Neuronal stem cell (in vitro differentiated cells): ENCODE data around the gene TCF4.

Experiments used
- DNase-seq: peaks from one replicate; pipeline ENCODE4 v3.0.0-alpha.2; 2013; ENCODE audit warnings: low spot score
- H2AFZ ChIP-seq: one replicate; pipeline ENCODE4 v1.6.1; 2013; ENCODE audit warnings: mild to moderate bottlenecking, low read length, inconsistent platforms
- H2AK5ac ChIP-seq: 2 replicates; pipeline ENCODE4 v1.6.1; 2013; ENCODE audit warnings: low read depth, mild to moderate bottlenecking, inconsistent platforms, low read length, moderate library complexity, mixed read lengths
- H2BK120ac ChIP-seq: 2 replicates; pipeline ENCODE4 v1.6.1; 2013; ENCODE audit warnings: low read depth, mild to moderate bottlenecking, inconsistent platforms, low read length, moderate library complexity, mixed read lengths
- H2BK12ac ChIP-seq: one replicate; pipeline ENCODE4 v1.6.1; 2013; ENCODE audit warnings: low read length, inconsistent platforms
- H2BK15ac ChIP-seq: 2 replicates; pipeline ENCODE4 v1.6.1; 2013; ENCODE audit warnings: mild to moderate bottlenecking, low read length, inconsistent platforms, mixed read lengths
- H2BK5ac ChIP-seq: one replicate; pipeline ENCODE4 v1.6.1; 2013; ENCODE audit warnings: inconsistent platforms, mild to moderate bottlenecking, low read length, moderate library complexity
- H3K14ac ChIP-seq: one replicate; pipeline ENCODE4 v1.6.1; 2013; ENCODE audit warnings: low read length, inconsistent platforms
- H3K18ac ChIP-seq: 2 replicates; pipeline ENCODE4 v1.6.1; 2013; ENCODE audit warnings: low read length, inconsistent platforms
- H3K23ac ChIP-seq: 2 replicates; pipeline ENCODE4 v1.6.1; 2013; ENCODE audit warnings: low read depth, mild to moderate bottlenecking, mixed read lengths, low read length, inconsistent platforms; ENCODE audit not compliant: poor library complexity
- H3K27ac ChIP-seq: replicated peaks from 3 replicates; pipeline ENCODE4 v1.5.1; 2013; ENCODE audit warnings: low read length, inconsistent platforms
- H3K27me3 ChIP-seq, 3 experiments: 2 replicates each; pipeline ENCODE4 v1.6.1; 2013; ENCODE audit warnings: low read length in 3 of 3, mild to moderate bottlenecking in 2 of 3, inconsistent platforms in 1 of 3, low read depth in 1 of 3, mixed read lengths in 1 of 3, moderate library complexity in 1 of 3; ENCODE audit not compliant: control insufficient read depth in 3 of 3, insufficient read depth in 3 of 3
- H3K36me3 ChIP-seq, 2 donors: replicated peaks in 1 of 2; 2 replicates each; pipeline ENCODE4 v1.6.1; 2013; ENCODE audit warnings: low read length in 2 of 2; ENCODE audit not compliant: control insufficient read depth in 2 of 2, insufficient read depth in 2 of 2
- H3K4ac ChIP-seq: 2 replicates; pipeline ENCODE4 v1.6.1; 2013; ENCODE audit warnings: inconsistent platforms, mild to moderate bottlenecking, low read length, moderate library complexity
- H3K4me1 ChIP-seq, 2 donors: 1 replicate in 1 of 2; 2 replicates in 1 of 2; pipeline ENCODE4 v1.6.1; 2013; ENCODE audit warnings: low read length in 2 of 2, low read depth in 1 of 2; ENCODE audit not compliant: control insufficient read depth in 2 of 2, insufficient read depth in 1 of 2
- H3K4me2 ChIP-seq: one replicate; pipeline ENCODE4 v1.6.1; 2013; ENCODE audit warnings: mild to moderate bottlenecking, low read length, inconsistent platforms; ENCODE audit not compliant: insufficient read depth, poor library complexity, severe bottlenecking
- H3K4me3 ChIP-seq, 2 donors: 2 replicates each; pipeline ENCODE4 v1.5.1; 2013; ENCODE audit warnings: low read length in 2 of 2, mild to moderate bottlenecking in 2 of 2, inconsistent platforms in 1 of 2, moderate library complexity in 1 of 2
- H3K79me1 ChIP-seq: one replicate; pipeline ENCODE4 v1.6.1; 2013; ENCODE audit warnings: low read depth, mild to moderate bottlenecking, inconsistent platforms, low read length, moderate library complexity
- H3K9ac ChIP-seq: one replicate; pipeline ENCODE4 v1.6.1; 2013; ENCODE audit warnings: mild to moderate bottlenecking, low read depth, low read length, inconsistent platforms; ENCODE audit not compliant: poor library complexity
- H3K9me3 ChIP-seq, 2 donors: replicated peaks in 1 of 2; 2 replicates each; pipeline versions ENCODE3 to v1.6.1; 2013; ENCODE audit warnings: low read length in 2 of 2, mild to moderate bottlenecking in 2 of 2, inconsistent platforms in 1 of 2, low read depth in 1 of 2, mixed read lengths in 1 of 2, moderate library complexity in 1 of 2; ENCODE audit not compliant: control insufficient read depth in 2 of 2, insufficient read depth in 1 of 2
- H4K8ac ChIP-seq: one replicate; pipeline ENCODE4 v1.6.1; 2013; ENCODE audit warnings: low read depth, mild to moderate bottlenecking, inconsistent platforms, low read length, moderate library complexity
- H4K91ac ChIP-seq: one replicate; pipeline ENCODE4 v1.6.1; 2013; ENCODE audit warnings: low read length, low read depth, mild to moderate bottlenecking, inconsistent platforms; ENCODE audit not compliant: poor library complexity
- WGBS, 2 donors: extraction: QIAGEN DNeasy Blood & Tissue Kit; methylation state at CpG; one replicate each; pipeline ENCODE4 v1.1.7; 2013; ENCODE audit warnings: missing lambda C conversion rate in 2 of 2, mixed read lengths in 1 of 2; ENCODE audit not compliant: insufficient read length in 2 of 2, insufficient replicate concordance in 1 of 2; ENCODE audit errors: extremely low coverage in 2 of 2; 5-methylcytosine and 5-hydroxymethylcytosine counted together

Gene TCF4

DNA sequence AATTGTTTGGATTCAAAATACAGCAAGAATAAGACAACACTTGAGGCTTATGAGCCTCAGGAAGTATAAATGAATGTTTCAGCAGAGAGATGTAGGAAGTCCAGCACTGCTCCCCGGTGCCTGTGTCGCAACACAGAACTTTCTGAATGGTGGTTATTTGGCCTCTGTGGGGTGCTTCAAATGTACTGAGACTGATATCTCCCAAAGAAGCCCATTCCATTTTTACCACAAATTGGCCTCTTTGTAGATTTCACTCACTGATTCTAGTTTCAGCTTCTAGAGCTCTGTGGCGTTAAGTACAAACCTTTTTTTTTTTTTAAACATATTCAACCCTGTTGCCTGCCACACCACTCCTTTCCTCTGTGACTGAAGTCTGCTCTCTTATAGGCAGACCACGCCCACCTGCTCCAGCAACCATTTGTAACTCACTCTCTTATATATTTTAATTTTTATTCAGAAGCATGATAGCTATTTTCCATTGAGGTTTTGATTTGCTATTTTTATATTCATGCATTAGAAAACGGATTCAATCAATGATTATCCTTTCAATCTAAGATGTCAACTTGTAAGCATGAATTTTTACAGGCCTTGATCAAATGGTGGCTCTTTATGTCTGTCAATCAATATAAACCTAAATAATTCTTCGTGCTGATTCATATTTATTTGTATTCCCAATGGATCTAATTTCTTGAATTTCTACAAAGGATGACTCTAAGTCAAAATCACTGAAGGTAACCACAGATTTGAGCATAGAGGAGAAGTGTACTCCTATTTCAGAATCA is 351.7 kb downstream of the TCF4 start:
- H3K27ac ChIP-seq, result no peak overlapping the region
- H3K9ac ChIP-seq, result no peak overlapping the region
- H3K27me3 ChIP-seq, result no peaks in the 10 kb centered on the region
- WGBS, 2 donors, result no CpG with 5 or more reads among the region's 6 CpGs
- H2BK5ac ChIP-seq, result no peak overlapping the region
- no peak overlapping the region for H3K14ac ChIP-seq
- H2BK12ac ChIP-seq, result no peak overlapping the region
- H4K8ac ChIP-seq, result no peak overlapping the region
- H3K4me2 ChIP-seq, result no peak overlapping the region
- no peak overlapping the region for H2BK120ac ChIP-seq
- no peak overlapping the region for H3K18ac ChIP-seq
- no peaks in the 10 kb centered on the region for H3K9me3 ChIP-seq
- no peaks in the 10 kb centered on the region for H3K79me1 ChIP-seq
- no peaks in the 10 kb centered on the region for H3K4me1 ChIP-seq
- no peak overlapping the region for H4K91ac ChIP-seq
- H3K4me3 ChIP-seq, result no peak overlapping the region
- no peak overlapping the region for H2BK15ac ChIP-seq
- no peak overlapping the region for H2AK5ac ChIP-seq
- H3K23ac ChIP-seq, result no peak overlapping the region
- no peak overlapping the region for H2AFZ ChIP-seq
- DNase-seq, result no peak
- H3K36me3 ChIP-seq, result peaks cover 11 to 38% of the 10 kb centered on the region in 2 donors
- no peak overlapping the region for H3K4ac ChIP-seq

- Histone ChIP-seq H3K4me3 (no peak overlapping the region), H4K8ac (no peak overlapping the region), H3K27me3 (no peaks in the 10 kb centered on the region), H3K4ac (no peak overlapping the region), H3K4me2 (no peak overlapping the region), H4K91ac (no peak overlapping the region), H2BK12ac (no peak overlapping the region), H2BK15ac (no peak overlapping the region), H3K79me1 (no peaks in the 10 kb centered on the region), H3K18ac (no peak overlapping the region), H3K9me3 (no peaks in the 10 kb centered on the region), H2AFZ (no peak overlapping the region), H3K14ac (no peak overlapping the region), H2BK5ac (no peak overlapping the region), H3K9ac (no peak overlapping the region), H3K23ac (no peak overlapping the region), H2AK5ac (no peak overlapping the region), H3K27ac (no peak overlapping the region), H2BK120ac (no peak overlapping the region), H3K4me1 (no peaks in the 10 kb centered on the region), H3K36me3 (peaks cover 17 to 47% of the 10 kb centered on the region in 2 donors)
- no CpG with 5 or more reads among the region's 3 CpGs for WGBS, 2 donors
- no peak for DNase-seq
Measured at GRCh38 chr18:55235094-55235461, 352.9 kb downstream of the TCF4 start.

GRCh38 chr18:55234366-55235093 is 353.5 kb downstream of the TCF4 start:
- Histone ChIP-seq H3K14ac (no peak overlapping the region), H3K4me3 (no peak overlapping the region), H3K79me1 (no peaks in the 10 kb centered on the region), H3K36me3 (peaks cover 17 to 52% of the 10 kb centered on the region in 2 donors), H3K9ac (no peak overlapping the region), H2AFZ (no peak overlapping the region), H2AK5ac (no peak overlapping the region), H2BK12ac (no peak overlapping the region), H2BK5ac (no peak overlapping the region), H3K27me3 (no peaks in the 10 kb centered on the region), H3K9me3 (no peaks in the 10 kb centered on the region), H3K4me1 (no peaks in the 10 kb centered on the region), H3K4me2 (no peak overlapping the region), H4K8ac (no peak overlapping the region), H3K27ac (no peak overlapping the region), H3K4ac (no peak overlapping the region), H2BK120ac (no peak overlapping the region), H3K23ac (no peak overlapping the region), H2BK15ac (no peak overlapping the region), H3K18ac (no peak overlapping the region), H4K91ac (no peak overlapping the region)
- no CpG with 5 or more reads among the region's 21 CpGs for WGBS, 2 donors
- DNase-seq, result peak; percentile 75

GRCh38 chr18:55233857-55234256 is 354.1 kb downstream of the TCF4 start:
- H3K79me1 ChIP-seq, result no peaks in the 10 kb centered on the region
- no peak for DNase-seq
- H3K4me3 ChIP-seq, result no peak overlapping the region
- H3K18ac ChIP-seq, result no peak overlapping the region
- peaks cover 17 to 59% of the 10 kb centered on the region in 2 donors for H3K36me3 ChIP-seq
- H2BK120ac ChIP-seq, result no peak overlapping the region
- no peak overlapping the region for H3K4me2 ChIP-seq
- no CpG with 5 or more reads among the region's 5 CpGs for WGBS, 2 donors
- no peak overlapping the region for H3K9ac ChIP-seq
- H4K8ac ChIP-seq, result no peak overlapping the region
- H2BK12ac ChIP-seq, result no peak overlapping the region
- no peak overlapping the region for H2BK15ac ChIP-seq
- no peaks in the 10 kb centered on the region for H3K9me3 ChIP-seq
- no peak overlapping the region for H3K23ac ChIP-seq
- no peak overlapping the region for H2AFZ ChIP-seq
- no peak overlapping the region for H2BK5ac ChIP-seq
- no peak overlapping the region for H2AK5ac ChIP-seq
- no peaks in the 10 kb centered on the region for H3K27me3 ChIP-seq
- H4K91ac ChIP-seq, result no peak overlapping the region
- no peak overlapping the region for H3K14ac ChIP-seq
- H3K4ac ChIP-seq, result no peak overlapping the region
- no peak overlapping the region for H3K27ac ChIP-seq
- peaks cover under 1 to 3% of the 10 kb centered on the region in 2 donors for H3K4me1 ChIP-seq
